HEK293T (cell line): ENCODE data around the gene GPR137B.

Experiments used
- ARNT ChIP-seq: fragments of 450-650 bp; IDR thresholded peaks from 2 replicates; pipeline ENCODE4 v1.6.1; 2017; ENCODE audit warnings: mild to moderate bottlenecking
- ELF4 ChIP-seq: fragments of 450-650 bp; IDR thresholded peaks from 2 replicates; pipeline ENCODE4 v1.6.1; 2017; ENCODE audit warnings: antibody characterized with exemption
- FOXA1 ChIP-seq: fragments of 450-650 bp; IDR thresholded peaks from 2 replicates; pipeline ENCODE4 v1.6.1; 2016; ENCODE audit warnings: mild to moderate bottlenecking
- FOXK2 ChIP-seq: fragments of 450-650 bp; IDR thresholded peaks from 2 replicates; pipeline ENCODE4 v1.6.1; 2016; ENCODE audit warnings: mild to moderate bottlenecking
- FOXM1 ChIP-seq: fragments of 450-650 bp; IDR thresholded peaks from 2 replicates; pipeline ENCODE4 v1.6.1; 2017; ENCODE audit warnings: mild to moderate bottlenecking, borderline replicate concordance
- HDGF ChIP-seq: fragments of 450-650 bp; IDR thresholded peaks from 2 replicates; pipeline ENCODE4 v1.6.1; 2017; ENCODE audit warnings: antibody characterized with exemption, borderline replicate concordance
- NFRKB ChIP-seq: fragments of 450-650 bp; IDR thresholded peaks from 2 replicates; pipeline ENCODE4 v1.6.1; 2016; ENCODE audit warnings: mild to moderate bottlenecking, moderate library complexity
- SP1 ChIP-seq: fragments of 450-650 bp; IDR thresholded peaks from 2 replicates; pipeline ENCODE4 v1.6.1; 2017
- SUZ12 ChIP-seq: fragments of 450-650 bp; IDR thresholded peaks from 2 replicates; pipeline ENCODE4 v1.6.1; 2016; ENCODE audit warnings: mild to moderate bottlenecking
- TARDBP ChIP-seq: fragments of 450-650 bp; IDR thresholded peaks from 2 replicates; pipeline ENCODE4 v1.6.1; 2016

DNA sequence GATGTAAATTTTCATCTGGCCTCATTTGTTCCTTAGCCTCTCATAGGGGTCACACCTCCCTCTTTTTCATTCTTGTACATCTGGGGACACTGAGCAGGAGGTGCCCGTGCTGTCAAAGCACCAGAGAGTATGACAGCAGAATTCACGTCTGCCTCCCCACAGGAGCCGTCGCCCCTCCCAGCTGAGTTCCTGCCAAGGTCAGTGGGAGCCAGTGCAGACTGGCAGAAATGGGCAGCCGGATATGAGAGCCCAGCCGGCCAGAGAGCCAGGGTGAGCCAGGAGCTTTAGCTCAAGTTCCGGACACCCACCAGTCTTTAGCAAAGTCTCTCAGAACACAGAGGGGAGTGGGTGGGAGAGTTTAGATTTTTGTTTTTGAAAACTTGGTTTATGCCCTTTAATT lies 21.9 kb downstream of the GPR137B start:
- TF ChIP-seq SUZ12 (no peak), HDGF (no peak), SP1 (no peak), ARNT (no peak), ELF4 (no peak), FOXA1 (no peak), TARDBP (no peak), FOXK2 (no peak), NFRKB (no peak), FOXM1 (no peak)
